NOMO-1 treated with DMSO at 0.1 percent for 48 hours (cell line): ENCODE data around the gene JUN.
A peak's percentile ranks its signal among the peaks of the same experiment; 100 is the strongest.

ENCODE experiments used
- DNase-seq: peaks from one replicate; lab custom pipeline; 2025; ENCODE audit not compliant: unreplicated experiment; lab: John Stamatoyannopoulos, UW

Gene JUN

GRCh38 chr1:58783993-58784757, at the start of gene JUN:
Gene JUN (minus strand): TSS chr1:58784047. CDS start chr1:58783070, 977 bp downstream.
- peak; percentile 96 for DNase-seq

GRCh38 chr1:58833166-58833565, 49.3 kb upstream of the JUN start:
- DNase-seq, result no peak

DNA sequence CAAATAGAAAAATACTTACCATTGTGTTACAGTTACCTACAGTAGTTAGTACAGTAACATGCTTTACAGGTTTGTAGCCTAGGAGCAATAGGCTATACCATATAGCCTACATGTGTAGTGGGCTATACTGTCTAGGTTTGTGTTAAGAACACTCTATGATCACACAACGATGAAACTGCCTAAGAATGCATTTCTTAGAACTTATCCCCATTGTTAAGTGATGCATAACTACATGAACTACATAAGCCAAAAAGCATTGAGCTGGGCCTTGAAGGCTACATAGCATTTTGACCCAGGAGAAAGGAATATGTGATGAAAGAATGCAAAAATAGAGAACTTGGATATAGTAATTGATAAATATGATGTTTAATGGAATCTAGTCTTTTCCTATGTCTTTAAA, 46.4 kb upstream of the JUN start:
- DNase-seq, result no peak

GRCh38 chr1:58829866-58830265, 46.0 kb upstream of the JUN start:
- DNase-seq, result no peak

DNA sequence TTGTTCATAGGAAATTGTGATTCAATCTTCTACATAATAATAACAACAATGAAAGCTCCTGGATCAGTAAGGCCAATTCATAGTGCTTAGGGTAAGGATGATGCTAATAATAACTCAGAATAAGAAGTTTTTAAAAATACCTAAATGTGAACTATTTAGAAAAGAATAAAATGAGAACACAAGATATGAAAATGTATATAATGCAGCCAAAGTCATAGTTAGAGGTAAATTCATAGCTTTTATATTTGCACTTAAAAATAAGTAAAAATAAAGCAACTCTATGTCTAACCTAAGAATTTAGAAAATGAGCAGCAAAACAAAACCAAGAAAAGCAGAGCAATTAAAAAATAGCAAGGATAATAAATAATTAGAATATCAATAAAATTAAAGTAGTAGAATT, 43.5 kb upstream of the JUN start:
- no peak for DNase-seq

DNA sequence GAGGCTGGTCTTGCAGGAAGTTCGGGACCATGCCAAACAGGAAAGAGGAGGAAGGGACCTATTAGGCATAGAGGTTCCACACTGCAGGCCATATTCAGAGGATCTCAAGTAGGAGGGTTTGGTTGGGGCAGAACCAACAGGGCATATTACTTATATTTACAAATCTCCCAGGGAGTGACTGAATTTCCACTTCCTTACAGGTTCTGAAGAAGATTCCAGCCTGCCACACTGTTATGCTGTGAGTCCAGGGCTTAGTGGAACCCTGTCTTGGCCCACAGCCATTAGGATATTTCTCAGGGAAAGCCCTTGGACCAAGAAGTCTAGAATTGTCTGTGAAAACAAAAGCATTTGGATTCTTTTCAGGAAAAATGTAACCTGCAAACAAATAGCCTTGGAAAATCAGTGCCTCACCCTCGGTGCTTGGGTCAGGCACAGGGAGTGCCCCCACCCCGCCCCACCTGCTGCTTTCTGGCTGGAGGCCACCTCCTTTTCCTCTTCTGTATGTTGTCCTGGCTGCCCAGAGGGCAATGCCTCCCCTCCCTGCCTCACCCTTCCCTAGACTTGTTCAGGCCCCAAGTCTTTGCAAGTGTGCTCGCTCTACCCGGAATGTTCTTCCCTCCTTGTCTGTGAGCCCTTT, 41.0 kb upstream of the JUN start:
- DNase-seq, result no peak

GRCh38 chr1:58823481-58824010, 39.7 kb upstream of the JUN start:
- no peak for DNase-seq

GRCh38 chr1:58821309-58821708, 37.5 kb upstream of the JUN start:
- DNase-seq, result no peak

- no peak for DNase-seq
These were observed 35.1 kb upstream of the JUN start for GRCh38 chr1:58818976-58819375.

DNA sequence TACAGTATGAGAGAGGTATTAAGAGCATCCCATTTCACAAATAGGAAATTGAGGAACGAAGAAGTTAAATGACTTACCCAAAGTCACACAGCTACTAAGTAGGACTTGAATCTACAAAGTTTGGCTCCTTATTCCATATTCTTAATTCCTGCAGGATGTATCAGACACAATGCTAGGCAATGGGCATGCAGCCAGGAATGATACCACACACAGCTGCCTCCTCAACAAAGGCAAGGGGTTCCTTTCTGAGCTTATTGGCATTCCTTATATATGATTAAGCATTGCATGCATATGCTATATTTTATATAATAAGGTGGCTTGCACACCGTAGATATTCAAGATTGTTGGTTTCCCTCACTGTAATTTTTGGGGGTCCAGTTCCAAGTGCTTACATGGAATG, 34.2 kb upstream of the JUN start:
- no peak for DNase-seq

- DNase-seq, result no peak
These were observed 32.9 kb upstream of the JUN start for GRCh38 chr1:58816747-58817221.

DNA sequence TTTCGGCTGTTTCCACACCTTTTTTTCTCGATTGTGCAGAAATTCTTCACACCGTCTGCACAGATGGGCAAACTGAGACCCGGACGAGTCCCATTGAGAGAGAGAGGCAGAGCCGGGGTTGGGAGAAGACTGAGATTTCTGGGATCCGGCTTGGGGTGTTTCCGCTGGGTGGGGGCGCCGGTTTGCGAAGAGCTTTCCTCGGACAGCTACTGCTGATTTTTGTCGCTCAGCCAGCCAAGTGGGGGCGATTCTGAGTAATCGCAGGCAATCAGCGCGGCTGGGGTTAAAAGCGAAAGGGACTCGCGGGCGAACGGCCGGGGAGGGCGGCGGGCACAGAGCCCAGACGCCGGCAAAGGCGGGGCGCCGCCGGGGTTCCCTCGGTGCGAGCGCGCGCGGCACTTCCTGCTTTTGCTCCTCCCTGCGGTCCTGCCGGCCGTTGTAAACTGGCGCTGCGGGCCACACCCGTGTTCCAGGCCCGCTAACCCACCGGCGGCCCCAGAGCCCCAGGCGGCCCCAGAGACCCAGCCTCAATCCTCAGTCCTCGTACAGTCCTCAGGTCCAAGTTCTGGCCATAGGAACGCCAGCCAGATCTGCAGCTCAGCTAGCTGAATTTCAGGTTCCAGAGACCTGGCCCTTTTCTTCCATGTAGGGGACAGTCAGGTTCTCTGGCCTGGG, 32.4 kb upstream of the JUN start:
- DNase-seq, result peak; percentile 91

GRCh38 chr1:58815686-58816071, 31.8 kb upstream of the JUN start:
- DNase-seq, result peak; percentile 34

DNA sequence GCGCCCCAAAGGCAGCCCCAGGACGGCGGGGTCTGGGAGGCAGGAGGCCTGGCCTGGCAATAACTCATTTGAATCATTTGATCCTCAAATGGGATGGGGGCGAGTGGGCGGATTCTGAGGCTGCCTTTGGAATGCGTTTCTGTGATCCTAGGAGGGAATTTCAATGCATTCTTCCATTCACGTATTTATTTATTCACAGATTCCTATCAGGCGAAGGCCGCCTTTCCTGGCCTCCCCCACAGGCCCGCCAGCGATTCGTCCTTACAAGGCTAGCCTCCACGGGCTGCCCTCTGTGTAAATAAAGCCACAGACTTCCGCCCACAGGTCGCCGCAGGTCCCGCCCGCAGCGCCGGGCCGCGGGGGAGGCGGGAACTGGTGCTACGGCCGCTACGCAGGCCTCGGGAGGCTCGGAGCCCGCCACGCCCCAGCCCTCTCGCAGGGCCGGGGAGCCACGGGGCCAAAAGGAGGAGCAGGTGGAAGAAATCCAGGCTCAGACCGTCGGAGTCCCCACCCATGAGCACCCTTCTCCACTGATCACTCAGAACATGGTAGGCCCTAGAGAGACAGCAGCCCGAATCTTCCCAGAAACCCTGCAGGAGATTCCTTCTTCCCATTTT, 31.3 kb upstream of the JUN start:
- DNase-seq, result peak; percentile 65

GRCh38 chr1:58814251-58815068, 30.6 kb upstream of the JUN start:
- no peak for DNase-seq

- DNase-seq, result no peak
These were observed 30.0 kb upstream of the JUN start for GRCh38 chr1:58813801-58814200.

DNA sequence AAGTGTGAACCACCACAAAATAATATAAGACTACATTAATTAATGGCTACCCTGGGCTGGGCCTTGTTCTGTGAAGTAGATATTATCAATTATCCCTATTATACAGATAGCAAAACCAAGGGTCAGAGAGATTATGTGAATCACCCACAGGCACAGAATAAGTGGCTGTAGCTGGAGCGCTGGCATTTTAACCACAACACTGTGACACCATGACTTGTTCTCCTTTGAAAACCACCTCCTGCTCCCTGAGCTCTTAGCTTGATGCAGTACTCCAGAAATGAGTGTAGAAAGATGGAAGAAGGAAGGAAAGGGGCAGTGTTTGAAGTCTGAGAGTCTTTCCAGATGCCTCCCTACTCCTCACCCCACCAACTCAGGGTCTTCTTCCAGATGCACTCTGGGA, 29.5 kb upstream of the JUN start:
- no peak for DNase-seq

DNA sequence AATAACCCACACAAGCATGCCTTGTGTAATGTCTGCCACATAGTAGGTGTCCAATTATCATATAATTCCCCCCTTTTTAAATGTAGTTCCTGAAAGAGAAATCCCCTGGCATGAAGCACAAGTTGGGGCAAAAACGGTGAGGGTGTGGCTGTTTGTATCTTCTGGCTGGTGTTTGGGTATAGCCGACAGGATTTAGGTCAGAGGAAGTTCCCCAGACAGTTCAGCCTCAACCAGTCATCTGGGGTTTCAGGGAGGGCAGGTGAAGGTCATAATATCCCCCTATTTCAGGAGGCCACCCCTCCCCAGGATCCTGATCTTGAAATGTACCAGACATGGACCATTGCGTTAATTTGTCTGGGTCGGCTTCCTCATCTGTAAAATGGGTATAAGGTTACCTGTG, 29.1 kb upstream of the JUN start:
- DNase-seq, result no peak

GRCh38 chr1:58812468-58812867, 28.6 kb upstream of the JUN start:
- no peak for DNase-seq

DNA sequence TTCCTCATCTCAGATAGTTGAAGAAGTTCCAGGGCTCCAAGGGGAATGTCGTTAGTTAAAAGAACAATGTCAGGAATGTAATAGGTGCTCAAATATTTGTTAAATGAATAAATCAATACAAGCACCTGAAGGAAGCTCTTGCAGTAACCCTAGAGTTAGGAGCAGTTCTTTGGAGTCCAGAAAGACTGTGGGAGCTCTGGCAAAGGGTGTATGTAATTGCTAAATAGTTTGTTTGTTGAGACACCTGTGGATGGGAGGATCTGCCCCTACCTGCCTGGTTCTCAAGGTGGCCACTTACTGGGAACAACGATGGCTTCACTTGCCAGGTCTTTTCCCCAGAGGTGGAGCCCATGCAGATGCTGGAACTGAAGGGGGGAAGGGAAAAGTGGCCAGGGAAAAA, 27.5 kb upstream of the JUN start:
- no peak for DNase-seq
